H1 (cell line): Measurements from ENCODE around the gene ZC4H2. TPM values are rescaled to one million over a fixed set of nuclear protein-coding genes. Genes with fewer than 3 reads are reported as not detected.

ENCODE experiments used
- CTCF ChIA-PET: fragments of 300-600 bp; sonication (Branson Sonifier 250); formaldehyde crosslinking; loops from one replicate; lab custom pipeline; 2021; ENCODE audit not compliant: partially characterized antibody; lab: Charles Lee
- POLR2A ChIA-PET: fragments of 300-600 bp; sonication (Branson Sonifier 250); formaldehyde crosslinking; loops from one replicate; lab custom pipeline; 2021; ENCODE audit warnings: inconsistent platforms; ENCODE audit not compliant: partially characterized antibody; lab: Charles Lee
- DNase-seq, 2 experiments: peaks; one replicate each; pipeline versions ENCODE4 v3.0.0 to v3.0.0-alpha.2; 2010 to 2022; ENCODE audit warnings: low spot score in 2 of 2, low read depth in 1 of 2, mixed read lengths in 1 of 2
- FAIRE-seq: peaks from 2 replicates; lab custom pipeline; 2011; peaks lifted over from hg19 to GRCh38; lab: Jason Lieb, UNC
- H2AFZ ChIP-seq: 2 replicates; pipeline ENCODE4 v1.8.1; 2012; ENCODE audit warnings: low read length, inconsistent platforms
- H2AK5ac ChIP-seq: 2 replicates; pipeline ENCODE4 v1.6.1; 2013; ENCODE audit warnings: low read depth, low read length
- H2BK120ac ChIP-seq: replicated peaks from 2 replicates; pipeline ENCODE3; 2013; ENCODE audit warnings: low read depth, low read length, inconsistent platforms
- H2BK12ac ChIP-seq: 2 replicates; pipeline ENCODE4 v1.6.1; 2013; ENCODE audit warnings: low read depth, low read length
- H2BK15ac ChIP-seq: 2 replicates; pipeline ENCODE4 v1.6.1; 2013; ENCODE audit warnings: low read length
- H2BK20ac ChIP-seq: 2 replicates; pipeline ENCODE4 v1.6.1; 2013; ENCODE audit warnings: low read length
- H2BK5ac ChIP-seq: 2 replicates; pipeline ENCODE4 v1.6.1; 2013; ENCODE audit warnings: low read depth, low read length
- H3K14ac ChIP-seq: 2 replicates; pipeline ENCODE4 v1.6.1; 2013; ENCODE audit warnings: inconsistent platforms; ENCODE audit not compliant: insufficient read length
- H3K18ac ChIP-seq: 2 replicates; pipeline ENCODE4 v1.6.1; 2013; ENCODE audit warnings: low read length; ENCODE audit errors: extremely low read depth
- H3K23ac ChIP-seq: 2 replicates; pipeline ENCODE4 v1.6.1; 2013; ENCODE audit warnings: inconsistent platforms; ENCODE audit not compliant: insufficient read length
- H3K23me2 ChIP-seq: 2 replicates; pipeline ENCODE4 v1.6.1; 2013; ENCODE audit warnings: low read depth, low read length
- H3K27ac ChIP-seq: 2 replicates; pipeline ENCODE4 v1.6.1; 2011; ENCODE audit warnings: low read depth, low read length, inconsistent platforms
- H3K27me3 ChIP-seq, 4 experiments: replicated peaks in 1 of 4; 1 replicate in 1 of 4; 2 replicates in 3 of 4; pipeline versions ENCODE4 v1.6.1 to v1.8.1; 2011 to 2013; ENCODE audit warnings: low read length in 3 of 4, mild to moderate bottlenecking in 3 of 4, inconsistent platforms in 2 of 4, mixed read lengths in 2 of 4, moderate library complexity in 1 of 4; ENCODE audit not compliant: control insufficient read depth in 3 of 4, insufficient read depth in 3 of 4; ENCODE audit errors: extremely low read depth in 1 of 4
- H3K36me3 ChIP-seq, 4 experiments: 2 replicates each; pipeline versions ENCODE4 v1.6.1 to v1.8.1; 2011 to 2013; ENCODE audit warnings: mild to moderate bottlenecking in 4 of 4, low read length in 3 of 4, moderate library complexity in 2 of 4, control low read depth in 1 of 4, inconsistent platforms in 1 of 4; ENCODE audit not compliant: insufficient read depth in 4 of 4, control insufficient read depth in 2 of 4
- H3K4ac ChIP-seq: replicated peaks from 2 replicates; pipeline ENCODE3; 2013; ENCODE audit warnings: low read length, low read depth, mixed read lengths, inconsistent platforms; ENCODE audit not compliant: insufficient read length
- H3K4me1 ChIP-seq, 4 experiments: replicated peaks in 1 of 4; 1 replicate in 1 of 4; 2 replicates in 3 of 4; pipeline versions ENCODE4 v1.6.1 to v1.8.1; 2011 to 2013; ENCODE audit warnings: low read length in 3 of 4, inconsistent platforms in 2 of 4, mixed read lengths in 1 of 4; ENCODE audit not compliant: insufficient read depth in 4 of 4, control insufficient read depth in 3 of 4
- H3K4me2 ChIP-seq, 2 experiments: 2 replicates each; pipeline versions ENCODE4 v1.6.1 to v1.8.1; 2011 to 2013; ENCODE audit warnings: low read depth in 2 of 2, low read length in 2 of 2, control low read depth in 1 of 2, inconsistent platforms in 1 of 2, mild to moderate bottlenecking in 1 of 2; ENCODE audit not compliant: insufficient read depth in 1 of 2
- H3K4me3 ChIP-seq, 4 experiments: fragments of 200-600, 300-600 bp in 1 of 4; sonication (generic), shearing (Covaris generic), sonication (Bioruptor Twin) in 1 of 4; 2 replicates each; pipeline versions ENCODE4 v1.5.1 to v1.8.1; 2011 to 2016; ENCODE audit warnings: low read length in 4 of 4, low read depth in 3 of 4, control low read depth in 2 of 4, inconsistent platforms in 2 of 4, mild to moderate bottlenecking in 2 of 4, mixed read lengths in 1 of 4, moderate library complexity in 1 of 4; ENCODE audit not compliant: insufficient read depth in 2 of 4; ENCODE audit errors: extremely low read depth in 1 of 4
- H3K56ac ChIP-seq: replicated peaks from 2 replicates; pipeline ENCODE3; 2013; ENCODE audit warnings: low read depth, mild to moderate bottlenecking, mixed read lengths, low read length, inconsistent platforms; ENCODE audit not compliant: insufficient read length
- H3K79me1 ChIP-seq: 2 replicates; pipeline ENCODE4 v1.6.1; 2013; ENCODE audit warnings: low read depth, low read length, control low read depth
- H3K79me2 ChIP-seq, 2 experiments: 2 replicates each; pipeline versions ENCODE4 v1.6.1 to v1.8.1; 2012 to 2013; ENCODE audit warnings: low read length in 2 of 2, mild to moderate bottlenecking in 2 of 2, inconsistent platforms in 1 of 2; ENCODE audit not compliant: insufficient read depth in 2 of 2, control insufficient read depth in 1 of 2
- H3K9ac ChIP-seq, 4 experiments: replicated peaks in 1 of 4; 1 replicate in 1 of 4; 2 replicates in 3 of 4; pipeline versions ENCODE4 v1.6.1 to v1.8.1; 2011 to 2013; ENCODE audit warnings: low read depth in 3 of 4, low read length in 3 of 4, control low read depth in 2 of 4, mild to moderate bottlenecking in 2 of 4, moderate library complexity in 2 of 4, inconsistent platforms in 1 of 4; ENCODE audit errors: extremely low read depth in 1 of 4
- H3K9me3 ChIP-seq, 2 experiments: 2 replicates each; pipeline versions ENCODE4 v1.6.1 to v1.8.1; 2012 to 2013; ENCODE audit warnings: mild to moderate bottlenecking in 2 of 2, moderate library complexity in 2 of 2, control low read depth in 1 of 2, inconsistent platforms in 1 of 2, low read depth in 1 of 2, low read length in 1 of 2, mixed read lengths in 1 of 2; ENCODE audit not compliant: insufficient read depth in 2 of 2
- H4K20me1 ChIP-seq, 2 experiments: replicated peaks in 1 of 2; 2 replicates each; pipeline versions ENCODE3 to v1.8.1; 2011 to 2013; ENCODE audit warnings: inconsistent platforms in 2 of 2, low read length in 2 of 2, mild to moderate bottlenecking in 1 of 2; ENCODE audit not compliant: insufficient read depth in 2 of 2, control insufficient read depth in 1 of 2
- H4K5ac ChIP-seq: 2 replicates; pipeline ENCODE4 v1.6.1; 2013; ENCODE audit warnings: low read length, low read depth, mixed read lengths, inconsistent platforms; ENCODE audit not compliant: insufficient read length
- H4K8ac ChIP-seq: 2 replicates; pipeline ENCODE4 v1.8.0; 2013; ENCODE audit warnings: mild to moderate bottlenecking, moderate library complexity, low read length, inconsistent platforms; ENCODE audit not compliant: insufficient read depth; ENCODE audit errors: extremely low read depth
- H4K91ac ChIP-seq: replicated peaks from 2 replicates; pipeline ENCODE3; 2013; ENCODE audit warnings: low read length, mixed read lengths, inconsistent platforms; ENCODE audit not compliant: insufficient read length
- EZH2 ChIP-seq: fragments of 200-600 bp; sonication (generic); IDR thresholded peaks from 2 replicates; pipeline ENCODE4 v1.7.1; 2012; ENCODE audit warnings: low read depth, mild to moderate bottlenecking, moderate library complexity, low read length, inconsistent platforms; ENCODE audit not compliant: severe bottlenecking
- PHF8 ChIP-seq: fragments of 200-600 bp; sonication (generic); conservative IDR thresholded peaks from 2 replicates; pipeline ENCODE4 v1.7.1; 2012; ENCODE audit warnings: low read depth, mild to moderate bottlenecking, inconsistent platforms, low read length, moderate library complexity
- SIX5 ChIP-seq: IDR thresholded peaks from 2 replicates; pipeline ENCODE4 v1.6.1; 2011; ENCODE audit warnings: mild to moderate bottlenecking, low read depth, low read length
- TEAD4 ChIP-seq: IDR thresholded peaks from 2 replicates; pipeline ENCODE4 v1.6.1; 2012; ENCODE audit warnings: low read depth, low read length, inconsistent platforms, mixed read lengths
- WGBS, 2 experiments: shearing (Covaris generic) in 1 of 2; methylation state at CpG; one replicate each; pipeline versions ENCODE4 v1.1.6 to v1.1.7; 2013 to 2015; ENCODE audit warnings: low lambda C conversion rate in 2 of 2, mixed read lengths in 2 of 2, inconsistent platforms in 1 of 2, low coverage in 1 of 2, missing lambda C conversion rate in 1 of 2; ENCODE audit not compliant: insufficient replicate concordance in 2 of 2, insufficient coverage in 1 of 2, insufficient read length in 1 of 2; ENCODE audit errors: extremely low coverage in 1 of 2, missing lambda C conversion rate in 1 of 2; 5-methylcytosine and 5-hydroxymethylcytosine counted together
- polyA plus RNA-seq, 7 experiments: library from polyadenylated mRNA; depleted of rRNA in 3 of 7; stranded (reverse) in 5 of 7; unstranded in 2 of 7; fragments of >200 nt in 5 of 7; fragments of 200-250 nt in 2 of 7; gene quantifications; 1 replicate in 5 of 7; 2 replicates in 1 of 7; 4 replicates in 1 of 7; pipeline versions ENCODE4 v1.2.1 to v1.2.3, GENCODE V29; 2011 to 2013; ENCODE audit warnings: missing spikeins in 2 of 7, mixed read lengths in 2 of 7
- total RNA-seq: library from RNA; stranded (reverse); fragmentation: NEBNext Ultra II Directional; extraction: Animal tissue kit (Norgen Biotek cat#: 25700); gene quantifications from 2 replicates; pipeline ENCODE4 v1.2.1, GENCODE V29; 2021

ZC4H2 gene
- total and polyA plus RNA-seq, 2 of the 8 experiments (the other 6 are each of a cell fraction or from before 2014, with no cell fraction given) = 25.9 to 29.3 TPM

DNA sequence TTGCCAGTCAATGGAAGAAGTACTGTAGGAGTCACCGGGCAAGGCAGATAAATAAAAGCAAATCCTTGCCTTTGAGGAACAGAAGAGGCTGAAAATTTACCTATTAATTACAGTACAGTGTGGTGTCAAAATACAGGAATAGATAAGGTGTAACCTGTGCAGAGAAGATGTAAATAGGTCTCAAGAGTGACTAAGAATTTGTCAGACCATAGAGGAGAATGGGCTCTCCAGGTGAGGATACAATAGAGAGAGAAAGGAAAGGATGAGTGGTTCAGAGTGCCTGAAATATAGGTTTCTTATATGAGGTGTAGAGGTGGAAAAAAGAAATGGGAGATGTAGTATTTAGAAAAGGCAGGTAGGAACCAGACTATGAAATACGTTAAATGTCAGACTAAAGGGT lies 801 bp upstream of the ZC4H2 start:
- Histone ChIP-seq H3K18ac (no peak overlapping the region), H3K27me3 (no peaks in the 10 kb centered on the region), H3K9me3 (peaks cover 2 to 5% of the 10 kb centered on the region in 2 experiments; a peak in 2 of 4 replicates), H3K9ac (no peak overlapping the region), H4K91ac (no peak overlapping the region), H2BK120ac (no peak overlapping the region), H3K56ac (no peak overlapping the region), H4K20me1 (no peaks in the 10 kb centered on the region), H2AK5ac (no peak overlapping the region), H3K14ac (no peak overlapping the region), H3K4ac (no peak overlapping the region), H2BK12ac (no peak overlapping the region), H4K5ac (no peak overlapping the region), H3K4me1 (no peaks in the 10 kb centered on the region; a peak in 1 of 7 replicates), H4K8ac (no peak overlapping the region), H3K79me1 (no peaks in the 10 kb centered on the region), H3K4me2 (peak overlapping the region; percentile 66 to 88), H3K23ac (no peak overlapping the region), H3K79me2 (peaks cover 0 to 36% of the 10 kb centered on the region in 2 experiments; a peak in 2 of 4 replicates), H3K27ac (no peak overlapping the region), H3K4me3 (peak overlapping the region in 2 of 4 experiments; percentile 78 to 90; a peak in 3 of 8 replicates), H2BK5ac (no peak overlapping the region), H2BK20ac (no peak overlapping the region), H3K23me2 (peaks cover 3% of the 10 kb centered on the region; the same call in 1 of the 2 replicates), H2AFZ (no peak overlapping the region; the same call in 1 of the 2 replicates), H3K36me3 (peaks cover 0 to 10% (median 2%) of the 10 kb centered on the region in 4 experiments; a peak in 3 of 8 replicates), H2BK15ac (no peak overlapping the region)
- DNase-seq (no peak), FAIRE-seq (no peak)
- ChIA-PET POLR2A (interaction anchor here (0.9 to 2.0 kb wide), 2 partner anchors 18 to 58 kb away, joined by 3 to 10 read pairs; partner anchors contain the start of gene ZC3H12B), CTCF (interaction anchor here (1.9 kb wide), 1 partner anchor 58 kb away, joined by 3 read pairs; the partner anchor contains the start of gene ZC3H12B)
- TF ChIP-seq EZH2 = no peak
- TF ChIP-seq TEAD4 = no peak
- no peak for TF ChIP-seq PHF8
- TF ChIP-seq SIX5 = no peak
- TF ChIP-seq, all 59 proteins: peak for 0
- whole genome bisulfite sequencing, 2 experiments = 88% methylated on average over 1 of the region's 2 CpGs; no CpG with 5 or more reads in 1 of the 2 experiments
